Measurements from ENCODE around the gene KIF1A.

The KIF1A gene

DNA sequence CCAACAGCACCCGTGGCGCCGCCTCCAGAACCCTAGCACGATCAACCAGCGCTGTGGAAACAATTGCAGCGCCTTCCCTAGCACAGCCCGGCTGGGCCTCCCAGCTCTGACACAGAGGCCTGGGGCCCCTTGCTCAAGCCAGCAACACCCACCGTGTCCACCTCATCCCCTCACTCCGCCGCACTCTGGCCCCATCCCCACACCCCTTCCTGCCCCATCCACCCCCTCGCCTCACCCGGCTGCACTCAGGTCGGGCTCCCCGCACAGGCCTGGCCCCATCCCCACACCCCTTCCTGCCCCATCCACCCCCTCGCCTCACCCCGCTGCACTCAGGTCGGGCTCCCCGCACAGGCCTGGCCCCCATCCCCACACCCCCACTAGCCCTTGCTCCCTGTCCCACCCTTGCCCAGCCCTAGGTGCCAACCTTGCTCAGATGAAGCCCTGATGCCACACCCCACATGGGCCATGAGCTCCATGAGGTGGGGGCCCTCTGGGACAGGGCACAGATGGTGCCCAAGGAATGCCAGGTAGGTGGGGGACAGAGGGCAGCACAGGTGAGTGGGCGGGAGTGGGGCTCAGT, 28.7 kb downstream of the KIF1A start:
- TF ChIP-seq, protein P1, sequence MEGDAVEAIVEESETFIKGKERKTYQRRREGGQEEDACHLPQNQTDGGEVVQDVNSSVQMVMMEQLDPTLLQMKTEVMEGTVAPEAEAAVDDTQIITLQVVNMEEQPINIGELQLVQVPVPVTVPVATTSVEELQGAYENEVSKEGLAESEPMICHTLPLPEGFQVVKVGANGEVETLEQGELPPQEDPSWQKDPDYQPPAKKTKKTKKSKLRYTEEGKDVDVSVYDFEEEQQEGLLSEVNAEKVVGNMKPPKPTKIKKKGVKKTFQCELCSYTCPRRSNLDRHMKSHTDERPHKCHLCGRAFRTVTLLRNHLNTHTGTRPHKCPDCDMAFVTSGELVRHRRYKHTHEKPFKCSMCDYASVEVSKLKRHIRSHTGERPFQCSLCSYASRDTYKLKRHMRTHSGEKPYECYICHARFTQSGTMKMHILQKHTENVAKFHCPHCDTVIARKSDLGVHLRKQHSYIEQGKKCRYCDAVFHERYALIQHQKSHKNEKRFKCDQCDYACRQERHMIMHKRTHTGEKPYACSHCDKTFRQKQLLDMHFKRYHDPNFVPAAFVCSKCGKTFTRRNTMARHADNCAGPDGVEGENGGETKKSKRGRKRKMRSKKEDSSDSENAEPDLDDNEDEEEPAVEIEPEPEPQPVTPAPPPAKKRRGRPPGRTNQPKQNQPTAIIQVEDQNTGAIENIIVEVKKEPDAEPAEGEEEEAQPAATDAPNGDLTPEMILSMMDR (conservative IDR thresholded peaks at IDR 0.05; ENCODE audit: low read length), result no peak
- no peak for DNase-seq (ENCODE audit: low read depth)
- H3K4me3 ChIP-seq (ENCODE audit: low read length), result no peak overlapping the region

DNA sequence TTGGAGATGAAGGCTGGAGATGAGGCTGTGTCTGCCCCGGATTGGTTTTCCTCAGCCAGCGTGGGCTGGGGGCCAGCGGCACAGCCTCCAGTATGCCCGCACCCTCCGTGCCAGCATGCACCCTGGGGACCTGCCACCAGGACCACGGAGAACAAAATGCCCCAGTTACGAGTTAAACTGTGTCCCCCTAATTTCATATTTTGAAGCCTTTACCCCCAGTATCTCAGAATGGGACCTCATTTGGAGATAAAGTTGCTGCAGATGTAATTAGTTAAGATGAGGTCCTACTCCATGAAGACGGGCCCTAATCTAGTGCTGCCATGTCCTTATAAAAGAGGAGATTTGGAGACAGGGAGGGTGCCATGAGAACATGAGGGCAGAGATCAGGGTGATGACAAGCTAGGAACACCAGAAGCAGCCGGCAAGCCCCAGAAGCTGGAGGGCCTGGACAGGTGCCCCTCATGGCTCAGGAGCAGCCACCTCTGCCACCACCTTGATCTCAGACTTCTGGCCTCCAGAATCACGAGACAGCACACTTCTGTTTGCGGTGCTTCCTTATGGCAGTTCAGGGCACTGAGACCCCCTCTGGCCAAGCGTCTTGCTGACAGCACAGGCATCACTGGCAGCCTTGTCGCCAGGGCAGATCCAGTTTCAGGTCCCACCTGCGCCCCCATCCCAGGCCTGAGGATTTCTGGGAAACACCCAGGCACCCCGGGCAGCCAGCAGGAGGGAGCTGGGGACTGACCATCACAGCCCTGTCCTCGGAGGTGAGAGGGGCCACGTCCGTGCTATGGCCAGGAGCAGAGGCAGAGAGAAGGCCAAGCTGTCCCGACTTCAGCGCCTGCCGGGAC, 29.4 kb downstream of the KIF1A start:
- DNase-seq (ENCODE audit: low read depth), result no peak
- TF ChIP-seq, protein P1 (conservative IDR thresholded peaks at IDR 0.05; ENCODE audit: low read length), result no peak
- H3K4me3 ChIP-seq (ENCODE audit: low read length), result no peak overlapping the region

DNA sequence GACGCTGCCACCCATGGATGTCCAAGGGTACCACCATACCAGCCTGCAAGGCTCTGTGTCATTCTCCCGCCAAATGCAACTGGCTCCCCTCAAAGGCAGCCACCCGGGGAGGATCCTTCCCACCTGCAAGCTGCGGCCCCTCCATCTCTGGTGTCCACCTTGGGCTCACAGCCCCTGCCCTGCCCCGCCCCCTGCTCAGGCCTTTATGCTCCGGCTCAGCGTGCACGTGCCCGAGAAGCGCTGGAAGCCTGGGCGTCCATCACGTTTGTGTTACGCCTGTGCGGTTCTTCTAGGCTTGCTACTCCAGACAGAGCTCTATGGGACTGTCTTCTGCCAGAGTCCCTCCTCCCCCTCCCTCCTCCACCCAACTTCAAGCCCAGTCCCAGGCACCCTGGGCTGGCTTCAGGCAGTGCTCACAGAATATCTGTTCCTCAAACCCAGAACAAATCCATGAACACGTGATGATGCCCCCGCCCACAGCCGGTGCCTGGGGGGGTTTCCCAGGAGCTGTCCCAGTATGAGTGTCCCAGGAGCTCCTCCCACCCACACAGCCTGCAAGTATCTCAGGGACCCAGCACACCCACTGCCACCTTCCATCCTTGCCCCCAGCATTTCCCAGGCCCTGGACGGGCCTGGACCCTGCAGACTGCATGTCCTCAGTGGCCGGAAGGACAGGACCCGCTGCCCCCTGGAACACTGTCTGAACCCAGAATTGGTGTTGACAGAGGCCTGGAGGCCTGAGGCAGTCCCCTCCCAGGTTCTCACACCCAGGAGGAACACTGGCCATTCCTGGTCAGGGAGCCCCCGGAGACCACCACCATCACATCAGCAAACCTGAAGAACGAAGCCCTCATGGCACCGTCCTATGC, 30.3 kb downstream of the KIF1A start:
- no peak for DNase-seq (ENCODE audit: low read depth)
- TF ChIP-seq, protein P1 (conservative IDR thresholded peaks at IDR 0.05; ENCODE audit: low read length), result no peak
- no peak overlapping the region for H3K4me3 ChIP-seq (ENCODE audit: low read length)

DNA sequence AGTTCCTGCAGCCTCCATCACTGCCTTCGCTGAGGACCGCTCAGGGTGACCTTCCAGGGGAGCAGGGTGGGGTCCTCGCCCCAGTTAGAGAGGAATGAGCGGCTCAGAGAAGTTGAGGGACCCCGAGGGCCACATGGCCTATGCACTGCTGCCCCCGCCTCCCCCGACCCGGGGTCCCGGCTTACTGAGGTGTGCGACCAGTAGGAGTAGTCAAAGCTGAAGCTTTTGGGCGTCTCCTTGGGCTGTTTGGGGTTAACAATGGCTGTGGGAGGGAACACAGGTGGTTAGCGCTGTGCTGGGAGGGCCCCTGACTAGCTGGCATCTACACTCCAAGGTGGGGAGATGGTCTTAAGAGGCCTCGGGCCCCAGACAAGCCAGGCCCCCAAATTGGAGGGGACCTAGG, 31.0 kb downstream of the KIF1A start:
- TF ChIP-seq, protein P1 (conservative IDR thresholded peaks at IDR 0.05; ENCODE audit: low read length), result no peak
- H3K4me3 ChIP-seq (ENCODE audit: low read length), result no peak overlapping the region
- DNase-seq (ENCODE audit: low read depth), result no peak

DNA sequence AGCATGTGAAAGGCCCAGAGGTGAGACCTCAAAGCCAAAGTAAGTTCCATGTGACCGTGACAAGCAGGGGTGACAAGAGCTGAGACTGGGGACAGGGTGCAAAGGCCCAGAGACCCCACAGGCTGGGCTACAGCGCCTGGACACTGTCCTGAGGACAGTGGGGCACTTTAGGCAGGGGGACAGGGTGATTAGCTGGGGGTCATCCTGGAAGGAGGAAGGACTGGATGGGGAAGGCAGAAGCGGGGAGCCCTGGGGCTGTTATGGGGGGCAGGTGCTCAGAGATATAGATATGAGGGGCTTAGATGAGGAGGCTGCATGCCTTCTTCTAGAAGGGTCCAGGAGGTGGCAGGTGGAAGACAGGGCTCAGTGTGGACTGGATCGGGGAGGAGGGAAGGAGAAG, 31.5 kb downstream of the KIF1A start:
- DNase-seq (ENCODE audit: low read depth), result no peak
- TF ChIP-seq, protein P1 (conservative IDR thresholded peaks at IDR 0.05; ENCODE audit: low read length), result no peak
- H3K4me3 ChIP-seq (ENCODE audit: low read length), result no peak overlapping the region

DNA sequence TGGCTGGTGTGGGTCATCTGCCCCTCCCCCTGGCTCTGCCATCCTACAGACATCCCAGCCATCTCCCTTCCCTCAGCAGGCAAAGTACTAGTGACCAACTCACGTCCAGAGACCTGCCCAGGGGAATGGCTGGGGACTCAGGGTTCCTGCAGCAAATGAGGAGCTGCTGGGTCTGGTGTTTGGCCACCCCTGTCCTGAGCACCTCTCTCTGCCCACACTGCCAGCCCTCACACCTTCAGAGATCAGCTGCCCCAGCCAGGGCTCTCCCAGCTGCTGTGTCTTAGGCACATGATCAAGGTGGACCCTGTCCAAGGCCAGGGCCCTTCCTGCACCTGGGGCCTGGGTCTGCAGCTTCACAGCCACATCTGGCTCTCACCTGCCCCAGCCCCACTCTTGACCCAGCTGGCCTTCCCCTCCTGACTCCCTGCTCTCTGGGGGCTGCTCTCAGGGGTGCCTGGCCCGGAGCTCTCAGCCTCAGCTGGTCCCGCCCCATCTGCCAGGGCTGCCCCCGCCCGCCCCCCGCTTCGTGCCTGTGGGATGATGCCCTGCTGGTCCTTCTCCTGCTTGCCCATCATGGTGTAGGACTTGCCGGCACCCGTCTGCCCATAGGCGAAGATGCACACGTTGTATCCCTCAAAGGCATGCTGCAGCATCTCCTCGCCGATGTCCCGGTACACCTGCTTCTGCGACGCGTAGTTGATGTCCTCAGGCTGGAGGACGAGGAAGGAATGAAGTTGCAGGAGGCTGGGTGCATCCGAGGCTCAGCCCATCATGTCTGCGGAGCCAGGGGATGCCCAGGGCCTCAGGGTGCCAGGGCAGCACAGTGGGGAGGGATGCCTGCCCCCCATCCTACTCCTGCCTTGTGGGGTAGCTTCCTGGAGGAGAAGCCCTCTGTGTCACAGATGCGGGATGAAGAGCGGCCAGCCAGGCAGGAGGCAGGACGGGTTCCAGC, 32.2 kb downstream of the KIF1A start:
- no peak for DNase-seq (ENCODE audit: low read depth)
- H3K4me3 ChIP-seq (ENCODE audit: low read length), result no peak overlapping the region
- TF ChIP-seq, protein P1 (conservative IDR thresholded peaks at IDR 0.05; ENCODE audit: low read length), result no peak
